MM.1S (cell line): ENCODE results near the gene IQGAP1.

Source experiments
- DNase-seq: peaks from one replicate; pipeline ENCODE4 v3.0.0-alpha.2; 2015
- H2AFZ ChIP-seq: fragments of 300-600 bp; sonication (generic); 2 replicates; pipeline ENCODE4 v1.6.0; 2016; ENCODE audit warnings: antibody characterized with exemption, low read length
- H3F3A ChIP-seq: fragments of 300-600 bp; sonication (generic); 2 replicates; pipeline ENCODE4 v1.6.1; 2016; ENCODE audit warnings: mild to moderate bottlenecking, antibody characterized with exemption, low read length, moderate library complexity, mixed read lengths; ENCODE audit not compliant: insufficient read depth
- H3K27ac ChIP-seq: fragments of 300-600 bp; sonication (generic); 2 replicates; pipeline ENCODE4 v1.5.1; 2016; ENCODE audit warnings: mild to moderate bottlenecking, low read length
- H3K27me3 ChIP-seq: fragments of 300-600 bp; sonication (generic); replicated peaks from 2 replicates; pipeline ENCODE4 v1.6.0; 2016; ENCODE audit warnings: low read length; ENCODE audit not compliant: insufficient read depth
- H3K36me3 ChIP-seq: fragments of 300-600 bp; sonication (generic); replicated peaks from 2 replicates; pipeline ENCODE4 v1.6.1; 2016; ENCODE audit warnings: mild to moderate bottlenecking, low read length, mixed read lengths; ENCODE audit not compliant: insufficient read depth
- H3K4me1 ChIP-seq: fragments of 300-600 bp; sonication (generic); 2 replicates; pipeline ENCODE4 v1.6.1; 2016; ENCODE audit warnings: low read length, mixed read lengths
- H3K4me2 ChIP-seq: fragments of 300-600 bp; sonication (generic); 2 replicates; pipeline ENCODE4 v1.6.0; 2016; ENCODE audit warnings: low read depth, low read length
- H3K4me3 ChIP-seq: fragments of 300-600 bp; sonication (generic); 2 replicates; pipeline ENCODE4 v1.5.1; 2016; ENCODE audit warnings: low read length, mixed read lengths
- H3K79me2 ChIP-seq: fragments of 300-600 bp; sonication (generic); 2 replicates; pipeline ENCODE4 v1.6.1; 2016; ENCODE audit warnings: mixed run types, low read length, mixed read lengths
- H3K9ac ChIP-seq: fragments of 300-600 bp; sonication (generic); 2 replicates; pipeline ENCODE4 v1.6.1; 2016; ENCODE audit warnings: low read length, mixed read lengths
- H3K9me2 ChIP-seq: fragments of 300-600 bp; sonication (generic); replicated peaks from 2 replicates; pipeline ENCODE4 v1.6.1; 2016; ENCODE audit warnings: mild to moderate bottlenecking, low read length, mixed read lengths; ENCODE audit not compliant: insufficient read depth
- H3K9me3 ChIP-seq: fragments of 300-600 bp; sonication (generic); replicated peaks from 2 replicates; pipeline ENCODE4 v1.6.1; 2016; ENCODE audit warnings: mild to moderate bottlenecking, low read length, mixed read lengths; ENCODE audit not compliant: insufficient read depth
- H4K20me1 ChIP-seq: fragments of 300-600 bp; sonication (generic); 2 replicates; pipeline ENCODE4 v1.6.1; 2016; ENCODE audit warnings: mild to moderate bottlenecking, low read length, moderate library complexity, mixed read lengths; ENCODE audit not compliant: insufficient read depth
- CTCF ChIP-seq: fragments of 300-600 bp; sonication (generic); IDR thresholded peaks from 2 replicates; pipeline ENCODE4 v1.5.1; 2016; ENCODE audit warnings: antibody characterized with exemption, low read length, mixed read lengths
- EZH2 ChIP-seq: fragments of 300-600 bp; sonication (generic); optimal IDR thresholded peaks from 2 replicates; pipeline ENCODE3; 2017; ENCODE audit warnings: low read depth, mild to moderate bottlenecking, antibody characterized with exemption, low read length, mixed read lengths
- EZH2phosphoT487 ChIP-seq: fragments of 300-600 bp; sonication (generic); IDR thresholded peaks from 2 replicates; pipeline ENCODE4 v1.6.1; 2018; ENCODE audit warnings: antibody characterized with exemption, low read length

IQGAP1 gene

GRCh38 chr15:90435652-90436337 is 47.8 kb downstream of the IQGAP1 start:
- Histone ChIP-seq H3K9ac (no peak overlapping the region), H3K9me3 (no peaks in the 10 kb centered on the region), H3K79me2 (0 out of 2 replicates have a peak, but pooled peaks cover 9% of the 10 kb centered on the region), H3K4me1 (no peaks in the 10 kb centered on the region), H3K36me3 (no peaks in the 10 kb centered on the region; the same call in 1 of the 2 replicates), H2AFZ (no peak overlapping the region), H3K27ac (no peak overlapping the region), H4K20me1 (no peaks in the 10 kb centered on the region), H3K4me3 (no peak overlapping the region), H3K9me2 (no peaks in the 10 kb centered on the region), H3K4me2 (no peak overlapping the region), H3K27me3 (no peaks in the 10 kb centered on the region), H3F3A (no peaks in the 10 kb centered on the region)
- TF ChIP-seq EZH2 (no peak), CTCF (no peak), EZH2phosphoT487 (no peak)
- no peak for DNase-seq

GRCh38 chr15:90436952-90437351 is 48.9 kb downstream of the IQGAP1 start:
- Histone ChIP-seq H4K20me1 (no peaks in the 10 kb centered on the region), H3K9me3 (no peaks in the 10 kb centered on the region), H3K9ac (no peak overlapping the region), H3K4me1 (no peaks in the 10 kb centered on the region), H3K79me2 (0 out of 2 replicates have a peak, but pooled peaks cover 9% of the 10 kb centered on the region), H3K4me2 (no peak overlapping the region), H3K36me3 (no peaks in the 10 kb centered on the region; the same call in 1 of the 2 replicates), H3F3A (no peaks in the 10 kb centered on the region), H2AFZ (no peak overlapping the region), H3K27me3 (no peaks in the 10 kb centered on the region), H3K9me2 (no peaks in the 10 kb centered on the region), H3K27ac (no peak overlapping the region), H3K4me3 (no peak overlapping the region)
- TF ChIP-seq EZH2phosphoT487 (no peak), CTCF (no peak), EZH2 (no peak)
- no peak for DNase-seq

- no peaks in the 10 kb centered on the region for H3F3A ChIP-seq
- H3K36me3 ChIP-seq = no peaks in the 10 kb centered on the region; the same call in 1 of the 2 replicates
- no peak for DNase-seq
- no peak overlapping the region for H3K9ac ChIP-seq
- H3K4me1 ChIP-seq = no peaks in the 10 kb centered on the region
- H3K9me3 ChIP-seq = no peaks in the 10 kb centered on the region
- TF ChIP-seq EZH2phosphoT487 = no peak
- TF ChIP-seq EZH2 = no peak
- no peak for TF ChIP-seq CTCF
- H4K20me1 ChIP-seq = no peaks in the 10 kb centered on the region
- no peak overlapping the region for H3K27ac ChIP-seq
- 0 out of 2 replicates have a peak, but pooled peaks cover 9% of the 10 kb centered on the region for H3K79me2 ChIP-seq
- H3K9me2 ChIP-seq = no peaks in the 10 kb centered on the region
- H3K27me3 ChIP-seq = no peaks in the 10 kb centered on the region
- H2AFZ ChIP-seq = no peak overlapping the region
- no peak overlapping the region for H3K4me2 ChIP-seq
- no peak overlapping the region for H3K4me3 ChIP-seq
Measured at GRCh38 chr15:90437516-90437915, 49.5 kb downstream of the IQGAP1 start.
